Uterus (tissue), 4 donors: ENCODE results near the gene TSPAN18. TPM values are rescaled to one million over a fixed set of nuclear protein-coding genes. Genes with fewer than 3 reads are reported as not detected.
A peak's percentile ranks its signal among the peaks of the same experiment; 100 is the strongest.
"Not testable (repeated sequence)": the region's sequence is repeated elsewhere in the genome, so short reads cannot be mapped to it uniquely, and the experiment has no call there.

Experiments
- DNase-seq, 2 donors: peaks; one replicate each; pipeline ENCODE4 v3.0.0-alpha.2; 2019 to 2020
- H3K27ac ChIP-seq, 2 donors: fragments of 200-600 bp; sonication (generic); 1 replicate in 1 of 2; 2 replicates in 1 of 2; pipeline ENCODE4 v1.5.1; 2016 to 2018
- H3K27me3 ChIP-seq, 2 donors: fragments of 200-600 bp; sonication (generic); one replicate each; pipeline ENCODE4 v1.5.1; 2018 to 2019; ENCODE audit warnings: control low read depth in 1 of 2
- H3K36me3 ChIP-seq, 2 donors: fragments of 200-600 bp; sonication (generic); one replicate each; pipeline ENCODE4 v1.5.1; 2019; ENCODE audit warnings: control low read depth in 1 of 2
- H3K4me1 ChIP-seq, 2 donors: fragments of 200-600 bp; sonication (generic); one replicate each; pipeline ENCODE4 v1.5.1; 2018 to 2019; ENCODE audit warnings: control low read depth in 1 of 2
- H3K4me3 ChIP-seq, 2 donors: fragments of 200-600 bp; sonication (generic); 1 replicate in 1 of 2; 2 replicates in 1 of 2; pipeline ENCODE4 v1.5.1; 2018 to 2019; ENCODE audit warnings: mild to moderate bottlenecking in 1 of 2
- H3K9me3 ChIP-seq, 2 donors: fragments of 200-600 bp; sonication (generic); one replicate each; pipeline ENCODE4 v1.5.1; 2019; ENCODE audit warnings: control low read depth in 1 of 2
- CTCF ChIP-seq, 4 experiments: fragments of 200-600 bp in 2 of 4; fragments of 450-650 bp in 2 of 4; sonication (generic) in 2 of 4; IDR thresholded peaks; one replicate each; pipeline ENCODE4 v1.5.1; 2016 to 2019; ENCODE audit warnings: antibody characterized with exemption in 4 of 4, mild to moderate bottlenecking in 2 of 4, moderate library complexity in 1 of 4
- POLR2A ChIP-seq, 2 donors: fragments of 450-650 bp; IDR thresholded peaks; one replicate each; pipeline ENCODE4 v1.6.1; 2016; ENCODE audit warnings: antibody characterized with exemption in 2 of 2, mild to moderate bottlenecking in 1 of 2, moderate library complexity in 1 of 2
- intact Hi-C: fragments of 100-400 bp; cut with DNase I; formaldehyde crosslinking; loops from one replicate; pipeline ENCODE4 v1.15.1; 2023; ENCODE audit warnings: low total_unique reads
- total RNA-seq, 4 donors: library from RNA; depleted of rRNA in 3 of 4; stranded (reverse); fragments of >200 nt in 3 of 4; gene quantifications; one replicate each; pipeline versions ENCODE4 v1.1.0 to v1.2.4, GENCODE V29; 2014 to 2023
- donor health status: DM: yes; HTN: yes; CAD: no.

Gene TSPAN18
- total RNA-seq, 4 donors from 2014 or later: 1.2 to 117 (median 20.1) TPM

DNA sequence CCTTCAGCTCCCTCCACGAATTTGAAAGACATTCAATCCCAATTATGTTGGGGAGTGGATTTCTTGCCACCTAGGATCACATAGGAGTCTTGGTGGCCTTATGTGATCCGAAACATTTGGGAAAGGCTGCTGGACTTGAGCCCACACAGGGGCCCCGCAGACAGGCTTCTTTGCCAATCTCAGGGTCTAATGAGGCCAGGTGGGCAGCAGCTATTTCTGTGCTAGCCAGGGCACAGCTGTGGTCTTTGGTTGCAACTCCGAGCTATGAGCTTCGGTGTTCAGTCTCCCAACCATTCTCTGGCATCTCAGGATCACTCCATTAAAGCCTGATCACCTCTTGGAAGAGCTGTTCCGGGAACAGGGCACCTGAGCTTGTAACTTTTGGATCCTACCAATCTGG, 139.5 kb downstream of the TSPAN18 start:
- no peaks in the 10 kb centered on the region for H3K27me3 ChIP-seq
- no peaks in the 10 kb centered on the region for H3K9me3 ChIP-seq
- H3K4me3 ChIP-seq: no peak overlapping the region
- peaks cover 0 to 13% of the 10 kb centered on the region in 2 donors for H3K4me1 ChIP-seq
- no peak for DNase-seq
- TF ChIP-seq POLR2A (IDR thresholded peaks at IDR 0.05) (no peak), CTCF (IDR thresholded peaks at IDR 0.05) (no peak)
- H3K36me3 ChIP-seq: no peaks in the 10 kb centered on the region
- intact Hi-C loops: no loop called here
- H3K27ac ChIP-seq: peak overlapping the region in 1 of 2 donors; percentile 65

DNA sequence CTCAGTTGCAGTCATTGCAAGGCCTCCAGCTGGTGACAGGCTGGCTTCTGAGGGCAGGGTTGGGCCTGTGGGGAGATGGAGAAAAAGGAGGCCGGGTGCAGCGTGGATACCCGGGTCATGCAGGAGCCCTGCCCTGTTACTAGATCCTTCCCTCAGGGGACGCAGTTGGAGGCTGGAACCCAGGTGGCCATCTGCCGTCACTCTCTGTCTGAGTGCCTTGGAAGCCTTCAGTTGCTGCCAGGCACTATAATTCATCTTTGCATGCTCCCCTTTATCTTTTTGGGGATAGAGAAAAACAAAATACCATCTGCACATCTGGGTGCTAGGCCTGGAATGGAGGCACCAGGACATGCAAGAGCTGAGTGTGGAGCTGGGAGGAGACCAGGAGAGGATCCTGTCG, 141.3 kb downstream of the TSPAN18 start:
- Histone ChIP-seq H3K27me3 (no peaks in the 10 kb centered on the region), H3K36me3 (no peaks in the 10 kb centered on the region), H3K9me3 (no peaks in the 10 kb centered on the region), H3K4me1 (peaks cover 0 to 2% of the 10 kb centered on the region in 2 donors), H3K27ac (peak overlapping the region; percentile 44 to 75), H3K4me3 (no peak overlapping the region)
- TF ChIP-seq CTCF (IDR thresholded peaks at IDR 0.05) (no peak), POLR2A (IDR thresholded peaks at IDR 0.05) (no peak)
- no peak for DNase-seq
- intact Hi-C loops: no loop called here

DNA sequence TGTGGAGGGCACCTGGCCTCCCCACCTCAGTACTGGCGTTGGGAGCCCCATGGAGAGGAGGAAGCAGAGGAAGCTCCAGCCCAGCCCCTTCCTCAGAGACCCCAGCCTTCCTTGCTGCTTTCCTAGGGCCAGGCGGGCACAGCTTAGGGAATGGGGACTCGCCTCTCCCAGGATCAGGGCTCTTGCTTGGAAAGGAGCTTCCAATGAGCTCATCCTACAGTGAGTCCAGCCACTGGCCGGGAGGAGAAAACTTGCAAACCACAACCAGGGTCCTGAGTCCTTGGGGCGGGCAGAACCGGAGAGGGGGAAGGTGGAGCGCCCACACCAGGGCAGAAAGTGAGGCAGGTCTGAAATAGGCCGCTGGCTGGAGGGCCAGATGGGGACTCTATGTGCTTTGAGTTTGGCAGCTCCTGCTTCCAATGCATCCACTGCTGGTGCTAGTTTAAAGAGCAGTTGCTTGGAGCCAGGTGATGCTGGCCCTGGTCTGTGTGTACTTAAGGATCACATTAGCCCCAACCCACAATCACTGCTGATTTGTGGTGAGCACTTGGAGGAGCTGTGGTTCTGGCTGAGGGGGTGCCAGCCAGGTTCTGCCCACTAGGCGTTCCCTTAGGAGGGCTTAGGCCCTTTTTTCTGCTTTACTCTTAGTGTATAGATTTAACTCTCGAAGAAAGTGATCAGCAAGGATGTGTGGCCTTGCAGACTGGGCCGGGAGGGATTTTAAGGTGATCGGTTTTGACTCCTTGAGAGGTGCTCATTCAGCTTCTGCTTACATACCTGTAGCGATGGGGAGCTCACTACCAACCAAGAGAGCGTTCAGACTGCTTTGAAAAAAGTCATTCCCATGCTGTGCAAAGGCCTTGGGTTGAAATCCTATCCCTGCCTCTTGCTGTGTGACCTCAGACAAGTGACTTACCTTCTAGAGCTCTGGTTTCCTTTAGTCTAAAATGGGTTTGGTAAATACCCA, 142.0 kb downstream of the TSPAN18 start:
- Histone ChIP-seq H3K27me3 (no peaks in the 10 kb centered on the region), H3K4me3 (no peak overlapping the region), H3K27ac (peak overlapping the region; percentile 44 to 75), H3K9me3 (no peaks in the 10 kb centered on the region), H3K4me1 (no peaks in the 10 kb centered on the region), H3K36me3 (no peaks in the 10 kb centered on the region)
- no peak for DNase-seq
- TF ChIP-seq POLR2A (IDR thresholded peaks at IDR 0.05) (no peak), CTCF (IDR thresholded peaks at IDR 0.05) (no peak)
- intact Hi-C loops: no loop called here

- no peak for TF ChIP-seq CTCF (IDR thresholded peaks at IDR 0.05)
- no peak for TF ChIP-seq POLR2A (IDR thresholded peaks at IDR 0.05)
- Histone ChIP-seq H3K4me1 (no peaks in the 10 kb centered on the region), H3K36me3 (no peaks in the 10 kb centered on the region), H3K27me3 (no peaks in the 10 kb centered on the region), H3K27ac (peak overlapping the region; percentile 44 to 75), H3K9me3 (no peaks in the 10 kb centered on the region), H3K4me3 (no peak overlapping the region)
- intact Hi-C loops: no loop called here
- no peak for DNase-seq
Measured at GRCh38 chr11:44870181-44870580, 143.4 kb downstream of the TSPAN18 start.

- intact Hi-C loops: no loop called here
- Histone ChIP-seq H3K4me3 (no peak overlapping the region), H3K4me1 (no peaks in the 10 kb centered on the region), H3K36me3 (no peaks in the 10 kb centered on the region), H3K9me3 (no peaks in the 10 kb centered on the region), H3K27me3 (no peaks in the 10 kb centered on the region), H3K27ac (peak overlapping the region; percentile 44 to 75)
- TF ChIP-seq CTCF (IDR thresholded peaks at IDR 0.05) (no peak), POLR2A (IDR thresholded peaks at IDR 0.05) (no peak)
- DNase-seq: no peak
Measured at GRCh38 chr11:44870615-44871176, 143.9 kb downstream of the TSPAN18 start.

- H3K36me3 ChIP-seq, H3K4me1 ChIP-seq, H3K27ac ChIP-seq, intact Hi-C loops, H3K27me3 ChIP-seq, H3K9me3 ChIP-seq, H3K4me3 ChIP-seq, DNase-seq: not testable (repeated sequence)
Measured at GRCh38 chr11:44871682-44872081, 144.9 kb downstream of the TSPAN18 start.
